ENCODE results near the gene C1orf141.
"Not testable (repeated sequence)": the region's sequence is repeated elsewhere in the genome, so short reads cannot be mapped to it uniquely, and the experiment has no call there.

The C1orf141 gene

GRCh38 chr1:67078291-67078690 is 56.5 kb downstream of the C1orf141 start:
- no peak for DNase-seq (ENCODE audit: extremely low spot score)
- CTCF ChIA-PET = no interaction called here
- POLR2A ChIA-PET = no interaction called here

GRCh38 chr1:67077593-67077992 is 57.2 kb downstream of the C1orf141 start:
- ChIA-PET CTCF (no interaction called here), POLR2A (no interaction called here)
- no peak for DNase-seq (ENCODE audit: extremely low spot score)
- no peak for TF ChIP-seq NFRKB (IDR thresholded peaks at IDR 0.05)
- no peak for TF ChIP-seq HDGF (IDR thresholded peaks at IDR 0.05; ENCODE audit: borderline replicate concordance)
- TF ChIP-seq BHLHE40 (IDR thresholded peaks at IDR 0.05; ENCODE audit: borderline replicate concordance) = no peak
- no peak for TF ChIP-seq PKNOX1 (IDR thresholded peaks at IDR 0.05)
- TF ChIP-seq LEF1 (IDR thresholded peaks at IDR 0.05; ENCODE audit: borderline replicate concordance) = no peak
- TF ChIP-seq TARDBP (IDR thresholded peaks at IDR 0.05) = no peak
- TF ChIP-seq ARNT (IDR thresholded peaks at IDR 0.05) = no peak
- TF ChIP-seq FOXA1 (IDR thresholded peaks at IDR 0.05) = no peak
- TF ChIP-seq SP1 (IDR thresholded peaks at IDR 0.05) = no peak
- no peak for TF ChIP-seq L3MBTL2 (conservative IDR thresholded peaks at IDR 0.05)
- no peak for TF ChIP-seq ZNF384 (IDR thresholded peaks at IDR 0.05)
- no peak for TF ChIP-seq SUZ12 (IDR thresholded peaks at IDR 0.05)
- TF ChIP-seq FOXK2 (IDR thresholded peaks at IDR 0.05) = no peak
- no peak for TF ChIP-seq ELF4 (IDR thresholded peaks at IDR 0.05)
- no peak for TF ChIP-seq FOXM1 (IDR thresholded peaks at IDR 0.05; ENCODE audit: borderline replicate concordance)
- no peak for TF ChIP-seq CTBP1 (IDR thresholded peaks at IDR 0.05; ENCODE audit: borderline replicate concordance)

More at GRCh38 chr1:67078291-67078690, 56.5 kb downstream of the C1orf141 start:
- TF ChIP-seq ZNF384 (IDR thresholded peaks at IDR 0.05) (no peak), ELF4 (IDR thresholded peaks at IDR 0.05) (no peak), L3MBTL2 (conservative IDR thresholded peaks at IDR 0.05) (no peak), FOXA1 (IDR thresholded peaks at IDR 0.05) (no peak), PKNOX1 (IDR thresholded peaks at IDR 0.05) (no peak), TARDBP (IDR thresholded peaks at IDR 0.05) (no peak), FOXK2 (IDR thresholded peaks at IDR 0.05) (no peak), NFRKB (IDR thresholded peaks at IDR 0.05) (no peak), ARNT (IDR thresholded peaks at IDR 0.05) (no peak), BHLHE40 (IDR thresholded peaks at IDR 0.05; ENCODE audit: borderline replicate concordance) (no peak), SP1 (IDR thresholded peaks at IDR 0.05) (no peak), HDGF (IDR thresholded peaks at IDR 0.05; ENCODE audit: borderline replicate concordance) (no peak), CTBP1 (IDR thresholded peaks at IDR 0.05; ENCODE audit: borderline replicate concordance) (no peak), FOXM1 (IDR thresholded peaks at IDR 0.05; ENCODE audit: borderline replicate concordance) (no peak), LEF1 (IDR thresholded peaks at IDR 0.05; ENCODE audit: borderline replicate concordance) (no peak), SUZ12 (IDR thresholded peaks at IDR 0.05) (no peak)

GRCh38 chr1:67072749-67073148 is 62.0 kb downstream of the C1orf141 start:
- POLR2A ChIA-PET = interaction anchor here (1.4 kb wide), 1 partner anchor 19 kb away, joined by 5 read pairs; the partner anchor contains the start of gene SLC35D1
- CTCF ChIA-PET = interaction anchor here (0.6 kb wide), 1 partner anchor 339 kb away, joined by 4 read pairs; no protein-coding TSS in a partner anchor
- DNase-seq (ENCODE audit: extremely low spot score) = no peak
- no peak for TF ChIP-seq L3MBTL2 (conservative IDR thresholded peaks at IDR 0.05)
- no peak for TF ChIP-seq FOXK2 (IDR thresholded peaks at IDR 0.05)
- TF ChIP-seq ARNT (IDR thresholded peaks at IDR 0.05) = no peak
- no peak for TF ChIP-seq FOXM1 (IDR thresholded peaks at IDR 0.05; ENCODE audit: borderline replicate concordance)
- no peak for TF ChIP-seq SUZ12 (IDR thresholded peaks at IDR 0.05)
- TF ChIP-seq ZNF384 (IDR thresholded peaks at IDR 0.05) = no peak
- no peak for TF ChIP-seq SP1 (IDR thresholded peaks at IDR 0.05)
- TF ChIP-seq BHLHE40 (IDR thresholded peaks at IDR 0.05; ENCODE audit: borderline replicate concordance) = no peak
- no peak for TF ChIP-seq FOXA1 (IDR thresholded peaks at IDR 0.05)
- TF ChIP-seq CTBP1 (IDR thresholded peaks at IDR 0.05; ENCODE audit: borderline replicate concordance) = no peak
- TF ChIP-seq ELF4 (IDR thresholded peaks at IDR 0.05) = no peak
- no peak for TF ChIP-seq NFRKB (IDR thresholded peaks at IDR 0.05)
- no peak for TF ChIP-seq PKNOX1 (IDR thresholded peaks at IDR 0.05)
- TF ChIP-seq TARDBP (IDR thresholded peaks at IDR 0.05) = no peak
- TF ChIP-seq HDGF (IDR thresholded peaks at IDR 0.05; ENCODE audit: borderline replicate concordance) = no peak
- no peak for TF ChIP-seq LEF1 (IDR thresholded peaks at IDR 0.05; ENCODE audit: borderline replicate concordance)

- POLR2A ChIA-PET; CTCF ChIA-PET; DNase-seq (ENCODE audit: extremely low spot score): not testable (repeated sequence)
Observed at GRCh38 chr1:67067655-67068054, 67.1 kb downstream of the C1orf141 start.

GRCh38 chr1:67062412-67062811 is 72.4 kb downstream of the C1orf141 start:
- TF ChIP-seq SUZ12 (IDR thresholded peaks at IDR 0.05) = no peak
- no peak for TF ChIP-seq SP1 (IDR thresholded peaks at IDR 0.05)
- TF ChIP-seq LEF1 (IDR thresholded peaks at IDR 0.05; ENCODE audit: borderline replicate concordance) = no peak
- no peak for TF ChIP-seq FOXK2 (IDR thresholded peaks at IDR 0.05)
- no peak for TF ChIP-seq ARNT (IDR thresholded peaks at IDR 0.05)
- TF ChIP-seq L3MBTL2 (conservative IDR thresholded peaks at IDR 0.05) = no peak
- POLR2A ChIA-PET = no interaction called here
- CTCF ChIA-PET = no interaction called here
- DNase-seq (ENCODE audit: extremely low spot score) = no peak

GRCh38 chr1:67061266-67061665 is 73.5 kb downstream of the C1orf141 start:
- ChIA-PET CTCF (no interaction called here), POLR2A (no interaction called here)
- no peak for DNase-seq (ENCODE audit: extremely low spot score)
- TF ChIP-seq NFRKB (IDR thresholded peaks at IDR 0.05) = no peak
- TF ChIP-seq HDGF (IDR thresholded peaks at IDR 0.05; ENCODE audit: borderline replicate concordance) = no peak
- TF ChIP-seq ARNT (IDR thresholded peaks at IDR 0.05) = no peak
- TF ChIP-seq SUZ12 (IDR thresholded peaks at IDR 0.05) = no peak
- TF ChIP-seq ZNF384 (IDR thresholded peaks at IDR 0.05) = no peak
- TF ChIP-seq FOXA1 (IDR thresholded peaks at IDR 0.05) = no peak
- TF ChIP-seq CTBP1 (IDR thresholded peaks at IDR 0.05; ENCODE audit: borderline replicate concordance) = no peak
